Ecto neural progenitor cell (in vitro differentiated cells): ENCODE measurements around the gene PLXND1.

ENCODE experiments used
- DNase-seq: peaks from one replicate; pipeline ENCODE4 v3.0.0-alpha.2; 2018; ENCODE audit warnings: low spot score

The PLXND1 gene

DNA sequence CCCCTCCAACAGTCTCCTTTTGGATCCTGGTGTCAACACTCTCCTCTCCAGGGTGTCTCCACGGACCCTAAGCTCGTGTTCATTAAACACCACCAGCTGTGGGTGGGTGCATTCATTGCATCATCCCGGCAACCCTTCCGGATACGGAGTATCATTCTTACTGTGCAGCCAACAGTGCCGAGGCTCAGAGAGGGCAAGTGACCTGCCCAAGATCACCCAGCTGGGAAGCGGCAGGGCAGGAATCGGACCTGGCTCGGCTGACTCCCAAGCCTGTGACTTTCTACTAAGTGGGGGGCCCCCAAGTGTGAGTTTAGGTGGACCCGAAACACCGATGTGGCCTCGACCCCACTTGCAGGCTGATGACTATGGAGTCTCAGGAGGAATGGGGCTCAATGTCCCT is 43.1 kb downstream of the PLXND1 start:
- no peak for DNase-seq

DNA sequence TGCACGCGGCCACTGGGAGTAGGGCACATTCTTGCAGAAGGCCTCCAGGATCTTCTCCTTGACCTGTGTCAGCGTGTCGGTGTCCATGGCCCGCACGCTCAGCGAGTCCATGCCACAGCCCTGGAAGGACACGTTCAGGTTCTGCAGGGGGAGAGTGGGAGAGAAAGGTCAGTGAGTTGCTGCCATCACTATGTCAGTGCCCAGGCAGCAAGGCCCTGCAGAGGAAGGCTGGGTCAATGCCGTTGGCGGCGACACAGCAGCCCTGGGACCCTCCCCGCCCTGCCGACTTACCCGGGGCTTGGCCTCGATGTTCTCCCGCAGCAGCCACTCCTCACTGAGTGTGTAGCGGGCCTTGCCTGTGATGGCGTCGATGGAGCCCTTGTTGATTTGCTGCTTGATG is 43.7 kb downstream of the PLXND1 start:
- DNase-seq: no peak

DNA sequence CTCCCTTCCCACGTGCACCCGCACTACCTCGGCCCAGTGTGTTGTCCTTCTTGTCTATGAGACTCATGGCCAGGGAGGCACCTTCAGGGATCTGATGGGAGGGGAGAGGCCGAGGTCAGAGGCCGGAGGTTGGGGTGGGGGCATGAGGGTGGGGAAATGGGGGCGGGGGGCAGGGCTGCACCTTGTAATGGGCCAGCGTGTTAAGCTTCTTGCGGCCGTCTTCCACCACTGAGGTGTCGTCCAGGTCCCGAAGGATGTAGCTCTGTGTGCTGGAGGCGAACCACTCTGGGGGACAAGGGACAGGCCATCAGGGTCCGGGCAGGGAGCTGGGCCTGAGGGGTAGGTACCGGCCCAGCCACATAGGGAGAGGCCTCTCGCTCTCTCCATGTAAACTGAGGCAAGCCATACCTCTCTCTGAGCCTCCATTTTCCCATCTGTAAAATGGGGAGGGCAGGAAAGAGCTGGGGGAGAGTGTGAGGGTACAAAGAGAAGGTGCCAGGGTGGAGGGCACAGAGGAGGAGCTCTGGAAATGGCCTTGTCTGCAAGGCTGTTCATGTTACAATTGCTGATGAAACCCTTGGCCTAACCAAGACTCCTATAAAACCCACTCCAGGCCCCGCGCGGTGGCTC is 44.7 kb downstream of the PLXND1 start:
- DNase-seq: no peak

DNA sequence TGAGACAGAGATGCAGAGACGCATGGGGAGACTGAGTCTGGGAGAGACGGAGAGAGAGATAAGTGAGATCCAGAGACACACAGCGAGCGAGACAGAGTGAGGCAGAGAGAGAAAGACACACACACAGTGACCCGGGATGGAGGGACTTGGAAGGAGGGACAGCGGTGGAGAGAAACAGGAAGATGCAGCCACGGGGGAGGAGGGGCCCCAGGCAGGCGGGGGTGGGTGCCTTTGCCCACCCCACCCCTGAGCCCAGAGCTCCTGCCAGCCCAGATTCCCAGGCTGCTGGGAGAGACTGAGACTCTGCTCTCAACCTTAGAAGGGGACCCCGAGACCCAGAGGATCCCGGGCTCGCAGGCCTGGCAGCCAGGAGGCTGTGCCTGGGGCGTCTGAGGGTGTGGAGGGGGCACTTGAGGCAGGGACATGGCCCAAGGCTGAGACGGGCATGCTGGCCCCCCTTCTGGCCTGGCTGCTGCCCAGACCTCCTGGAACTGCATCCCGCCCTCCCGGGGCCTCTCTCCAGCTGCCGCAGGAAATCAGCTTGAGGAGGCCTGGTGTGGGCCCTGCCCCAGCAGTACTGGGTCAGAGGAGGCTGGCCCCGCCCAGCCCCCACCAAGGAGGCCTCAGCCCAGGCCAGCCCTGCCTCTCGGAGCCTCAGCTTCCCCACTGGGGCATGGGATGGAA is 45.4 kb downstream of the PLXND1 start:
- no peak for DNase-seq

DNA sequence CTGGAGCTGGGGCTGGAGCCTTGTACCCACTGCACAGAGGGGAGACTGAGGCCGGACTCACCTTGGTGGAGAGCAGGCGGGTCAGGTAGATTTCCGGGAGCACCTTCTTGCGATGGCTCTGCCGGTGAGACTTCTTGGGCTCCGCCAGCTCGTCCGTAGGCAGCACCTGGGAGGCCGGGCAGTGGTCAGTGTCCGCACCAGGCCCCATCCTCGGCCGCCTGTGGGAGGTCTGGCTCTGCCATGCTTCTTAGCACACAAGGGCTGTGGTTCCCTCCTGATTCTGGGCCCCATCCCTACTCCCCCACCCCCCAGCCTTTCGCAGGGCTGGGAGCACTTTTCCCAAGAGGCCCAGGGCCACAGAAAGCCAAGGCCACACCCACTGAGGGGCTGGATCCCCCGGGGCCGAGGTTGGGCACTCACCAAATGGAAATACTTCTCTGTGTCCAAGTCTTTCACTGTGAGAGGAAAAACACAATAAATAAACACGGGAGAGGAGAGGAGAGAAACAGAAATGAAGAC is 46.1 kb downstream of the PLXND1 start:
- no peak for DNase-seq

DNA sequence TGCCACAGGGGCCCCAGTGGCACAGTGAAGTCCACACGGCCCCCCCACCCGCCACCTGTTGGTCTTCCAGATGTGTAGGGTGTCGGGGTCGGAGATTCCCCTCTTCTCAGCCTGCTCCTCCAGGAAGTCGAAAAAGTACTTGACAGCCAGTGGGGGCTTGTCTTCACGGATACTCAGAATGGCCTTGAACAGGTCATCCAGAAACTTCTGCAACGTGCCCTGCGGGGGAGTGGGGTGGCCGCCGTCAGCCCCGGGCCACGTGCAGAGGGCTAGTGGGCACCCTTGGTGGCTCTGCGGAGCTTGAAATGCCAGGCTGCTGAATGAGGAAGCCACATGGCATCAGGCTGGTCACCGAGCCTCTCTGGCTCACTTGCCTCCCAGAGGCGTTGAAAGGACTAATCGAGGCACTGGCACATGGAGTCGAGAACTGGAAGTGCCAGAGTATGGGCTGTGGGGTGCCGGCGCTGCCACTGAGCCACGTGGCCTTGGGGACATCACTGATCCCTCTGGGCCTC is 46.9 kb downstream of the PLXND1 start:
- DNase-seq: no peak

DNA sequence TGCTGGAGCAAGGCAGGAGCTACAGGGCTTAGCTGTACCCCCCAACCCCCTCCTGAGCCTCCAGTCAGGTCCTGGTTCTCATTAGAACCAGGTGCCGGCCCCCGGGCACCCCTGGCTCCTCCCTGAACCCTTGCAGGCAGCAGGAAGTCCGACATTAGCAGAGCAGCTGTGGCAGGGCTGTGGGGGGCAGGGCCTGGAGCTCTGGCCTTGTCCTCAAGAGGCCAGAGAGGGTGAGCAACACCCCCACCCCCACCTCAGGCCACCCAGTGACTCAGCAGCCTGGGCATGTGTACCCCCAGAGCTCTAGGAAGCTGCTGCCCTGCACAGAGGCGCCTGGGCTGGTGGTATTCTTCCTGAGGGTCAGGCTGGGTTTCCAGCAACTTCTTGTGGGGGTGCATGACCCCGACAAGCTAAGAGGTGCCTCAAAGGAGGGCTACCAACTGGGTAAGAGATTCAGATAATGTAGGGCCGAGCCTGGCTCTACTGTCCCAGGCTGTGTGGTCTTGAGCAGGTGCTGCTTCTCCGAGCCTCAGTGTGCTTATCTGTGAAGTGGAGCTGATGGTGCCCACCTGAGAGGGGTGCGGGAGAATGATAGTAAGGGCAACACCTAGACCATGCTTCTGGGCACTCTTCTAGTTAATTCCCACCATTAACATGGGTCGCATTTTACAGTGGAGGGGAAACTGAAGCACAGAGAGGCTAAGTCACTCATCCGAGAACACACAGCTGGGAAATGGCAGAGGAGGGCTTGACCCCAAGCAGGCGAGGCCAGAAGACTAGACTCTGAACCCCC is 47.5 kb downstream of the PLXND1 start:
- no peak for DNase-seq

DNA sequence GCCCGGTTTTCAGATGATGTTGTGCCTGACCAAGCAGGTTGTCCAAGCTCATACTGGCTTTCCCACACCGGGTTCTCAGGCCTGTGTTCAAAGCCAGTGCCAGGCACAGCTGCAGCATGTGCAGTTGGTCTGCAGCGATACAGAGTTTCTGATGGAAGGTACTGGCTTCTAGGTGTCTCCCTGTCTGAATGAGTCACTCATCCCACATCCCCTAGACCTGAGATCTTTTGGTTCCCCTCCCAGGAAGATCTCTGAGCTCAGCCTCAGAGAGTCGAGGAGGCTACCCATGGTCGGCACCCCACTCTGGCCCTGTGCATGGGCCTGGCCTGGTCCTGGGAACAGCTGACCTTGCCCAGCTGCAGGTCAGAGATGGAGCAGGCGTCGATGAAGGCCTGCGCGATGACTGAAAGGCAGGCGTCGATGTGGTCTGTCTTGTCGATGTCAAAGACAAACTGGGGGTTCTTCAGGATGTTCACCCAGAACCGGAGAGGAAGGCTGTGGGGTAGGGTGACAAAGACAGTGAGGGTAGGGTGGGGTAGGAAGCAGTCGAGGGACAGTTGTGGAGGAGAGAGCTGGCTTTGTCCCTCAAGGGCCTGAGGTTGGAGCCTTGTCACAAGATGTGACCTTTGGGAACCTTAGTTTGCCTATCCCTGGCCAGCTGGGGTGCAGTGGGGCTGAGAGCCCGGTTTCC is 48.2 kb downstream of the PLXND1 start:
- DNase-seq: no peak

DNA sequence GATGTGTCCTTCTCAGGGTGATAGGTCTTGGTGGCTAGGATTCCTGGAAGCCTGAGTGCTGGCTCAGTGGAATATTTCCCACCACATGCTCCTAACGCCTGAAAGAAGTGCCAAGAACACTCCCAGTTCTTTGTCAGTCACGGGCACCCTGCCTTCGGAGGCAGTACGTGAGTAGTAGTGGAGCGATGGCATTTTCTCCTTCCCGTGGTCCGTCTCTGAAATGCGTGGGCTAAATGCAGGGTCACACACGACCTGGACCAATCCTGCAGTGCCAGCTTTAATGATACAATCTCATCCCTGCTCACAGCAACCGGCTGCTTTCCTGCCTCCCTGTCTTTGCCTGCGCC is 49.0 kb downstream of the PLXND1 start:
- DNase-seq: no peak

DNA sequence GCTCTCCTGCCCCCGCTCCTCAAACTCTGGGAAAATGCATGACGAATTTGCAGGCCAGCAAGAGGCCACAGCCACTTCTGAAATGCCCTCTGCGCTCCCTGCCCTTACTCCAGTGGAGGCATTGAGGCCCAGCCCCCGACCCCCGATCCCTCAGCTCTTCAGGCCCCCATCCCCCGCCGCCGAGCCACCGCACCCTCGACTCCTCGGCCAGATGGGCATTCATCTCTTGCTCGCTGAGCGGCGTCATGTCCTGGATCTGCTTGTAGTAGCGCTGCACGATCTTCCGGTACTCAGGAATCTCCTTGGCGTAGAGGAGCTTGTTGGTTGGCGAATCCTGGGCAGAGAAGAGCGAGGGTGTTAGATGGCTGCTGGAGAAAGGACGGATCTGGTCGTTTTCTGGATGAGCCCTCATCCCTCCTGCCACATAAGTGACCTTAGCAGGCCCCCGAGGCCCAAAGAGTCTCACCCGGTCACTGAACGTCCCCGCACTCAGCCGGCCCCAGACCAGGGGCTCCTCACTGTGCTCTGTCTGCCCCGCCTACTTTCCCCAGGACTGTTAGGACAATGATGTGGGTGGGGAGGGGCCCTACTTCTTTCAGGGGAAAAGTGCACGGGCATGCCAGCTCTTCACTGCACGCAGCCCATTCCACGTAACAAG is 49.5 kb downstream of the PLXND1 start:
- DNase-seq: no peak

DNA sequence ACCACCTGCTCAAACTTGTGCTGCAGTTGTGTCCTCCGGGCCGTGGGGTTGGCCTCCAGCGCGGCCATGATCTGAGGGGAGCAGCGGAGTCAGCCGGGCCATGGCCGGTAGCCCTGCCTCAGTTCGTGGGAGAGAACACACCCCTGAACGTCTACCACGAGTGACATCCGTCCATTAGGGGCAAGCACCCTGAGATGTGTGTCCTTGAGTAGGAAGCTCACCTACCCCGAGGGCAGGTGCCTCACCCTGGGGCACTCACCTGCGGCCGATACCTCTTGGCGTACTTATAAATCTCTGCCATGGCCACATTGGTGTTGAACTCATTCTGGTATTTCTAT is 50.1 kb downstream of the PLXND1 start:
- DNase-seq: no peak

DNA sequence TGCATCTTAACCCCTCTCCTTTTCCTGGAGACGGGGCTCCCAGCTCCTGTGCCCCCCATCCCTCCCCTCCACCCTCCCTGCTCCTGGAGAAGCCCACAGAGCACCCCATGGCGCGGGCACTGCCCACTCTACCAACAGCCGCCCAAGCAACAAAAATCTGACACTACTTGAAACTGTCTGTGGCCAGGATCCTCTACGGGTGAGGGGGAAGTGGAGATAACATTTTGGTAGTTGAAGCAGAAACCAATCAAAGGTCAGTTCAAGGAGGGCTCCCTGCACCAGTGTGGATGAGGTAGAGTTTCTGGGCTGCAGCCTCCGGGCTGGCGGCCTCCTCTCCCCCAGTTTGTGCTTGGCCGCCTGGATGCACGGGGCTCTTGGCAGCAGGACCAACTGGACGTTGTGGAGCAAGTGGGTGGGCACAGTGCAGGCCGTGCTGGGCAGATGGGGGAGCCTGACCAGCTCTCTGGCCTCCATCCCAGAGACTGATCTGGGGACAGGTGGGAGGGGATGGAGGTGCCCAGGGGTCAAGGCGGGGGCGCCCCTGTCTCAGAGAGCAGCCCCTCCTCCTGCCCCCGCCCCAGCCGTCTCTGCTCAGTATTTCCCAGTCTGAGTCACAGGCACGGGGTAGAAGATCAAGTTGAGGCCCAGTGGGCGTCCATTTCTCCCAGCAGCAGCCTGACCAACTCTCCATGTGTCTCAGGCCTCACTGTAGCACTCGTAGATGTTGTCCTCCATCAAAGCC is 50.7 kb downstream of the PLXND1 start:
- DNase-seq: no peak

DNA sequence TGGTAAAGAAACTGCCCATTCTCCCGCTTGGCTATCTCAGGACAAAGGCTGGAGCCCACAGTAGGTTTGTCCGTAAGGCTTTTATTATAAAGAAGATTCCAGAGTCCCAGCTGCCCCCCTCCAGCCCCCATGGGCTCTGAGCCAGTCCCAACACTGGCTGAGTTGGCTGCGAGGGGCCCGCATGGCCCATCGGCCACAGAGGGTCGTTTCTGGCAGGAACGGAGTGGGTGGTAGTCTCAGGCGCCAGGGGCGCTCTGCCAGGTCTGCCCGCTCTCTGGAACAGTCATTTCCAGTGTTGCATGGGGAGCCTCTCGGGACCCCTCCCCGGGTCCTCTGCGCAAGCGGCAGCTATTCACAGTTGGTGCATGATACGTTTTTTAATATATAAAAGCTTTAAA is 51.3 kb downstream of the PLXND1 start:
- no peak for DNase-seq

DNA sequence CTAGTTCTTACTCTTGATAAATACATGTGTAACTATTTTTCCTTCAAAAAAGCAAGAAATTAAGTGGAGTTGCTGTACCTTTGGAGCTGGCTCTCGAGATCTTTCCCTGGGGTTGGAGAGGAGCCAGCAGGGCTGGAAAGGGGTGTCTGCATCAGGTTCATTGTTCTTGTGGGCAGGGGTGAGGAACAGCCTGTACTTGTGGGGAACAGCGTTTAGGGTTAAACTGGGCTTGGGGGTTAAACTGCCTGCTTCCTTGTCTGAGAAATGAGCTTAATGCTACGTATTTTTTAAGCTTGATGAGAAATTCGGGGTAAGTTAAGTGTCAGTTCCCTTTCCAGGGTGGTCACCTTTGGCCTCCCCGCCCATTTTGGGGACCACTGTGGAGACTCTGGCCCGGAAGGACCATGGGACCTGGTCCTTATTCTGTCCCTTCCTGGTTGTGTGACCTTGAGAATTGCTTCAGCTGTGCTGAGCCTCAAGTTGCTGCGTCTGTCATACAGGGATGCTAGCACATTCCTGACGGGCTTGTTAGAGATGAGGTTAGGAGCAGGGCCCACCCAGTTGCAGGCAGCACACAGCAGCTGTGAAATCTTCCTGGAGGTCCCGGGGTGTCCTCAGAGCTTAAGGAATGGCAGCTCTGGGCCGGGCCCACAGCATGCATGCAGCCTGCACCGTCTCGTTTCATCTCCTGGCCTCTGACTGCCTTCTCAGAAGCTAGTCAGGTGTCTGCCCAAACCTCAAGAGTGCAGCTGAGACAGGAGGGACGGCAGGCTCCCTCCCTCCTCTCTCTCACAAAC is 51.9 kb downstream of the PLXND1 start:
- no peak for DNase-seq

DNA sequence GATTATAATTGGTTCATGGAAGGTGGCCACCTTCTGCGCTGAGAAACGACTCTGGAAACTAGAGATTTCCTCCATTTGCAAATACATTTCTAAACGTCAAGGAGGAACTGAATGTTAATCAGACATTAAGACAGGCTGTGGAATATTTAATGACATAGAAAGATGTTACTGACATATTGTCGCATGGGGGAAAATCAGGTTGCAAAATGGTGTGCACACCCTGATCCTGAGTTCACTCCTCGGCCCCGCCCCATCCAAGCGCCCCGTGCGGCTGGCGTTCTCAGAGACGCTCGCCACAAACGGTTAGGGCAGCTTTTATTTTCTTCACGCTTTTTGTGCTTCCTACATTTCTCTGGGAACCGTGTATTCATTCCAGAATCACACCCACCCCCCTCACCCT is 52.8 kb downstream of the PLXND1 start:
- no peak for DNase-seq

DNA sequence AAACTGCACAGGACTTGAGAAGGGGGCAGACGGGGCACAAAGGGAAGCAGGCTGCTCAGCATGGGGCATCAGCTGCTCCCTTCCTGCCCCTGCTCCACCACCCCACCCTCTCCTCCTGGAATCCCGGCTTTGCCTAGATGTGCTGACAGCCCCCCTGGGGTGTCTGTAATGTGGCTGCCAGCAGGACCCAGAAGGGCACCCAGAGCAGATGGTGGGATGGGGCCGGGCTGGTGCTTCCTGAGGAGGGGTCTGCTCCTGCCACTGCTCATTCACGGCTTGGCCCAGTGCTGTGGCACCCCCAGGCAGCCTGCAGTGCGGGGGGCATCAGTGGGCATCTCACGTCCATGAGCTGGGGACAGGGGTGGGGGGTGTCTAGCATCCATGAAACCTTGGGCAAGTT is 53.3 kb downstream of the PLXND1 start:
- DNase-seq: no peak

DNA sequence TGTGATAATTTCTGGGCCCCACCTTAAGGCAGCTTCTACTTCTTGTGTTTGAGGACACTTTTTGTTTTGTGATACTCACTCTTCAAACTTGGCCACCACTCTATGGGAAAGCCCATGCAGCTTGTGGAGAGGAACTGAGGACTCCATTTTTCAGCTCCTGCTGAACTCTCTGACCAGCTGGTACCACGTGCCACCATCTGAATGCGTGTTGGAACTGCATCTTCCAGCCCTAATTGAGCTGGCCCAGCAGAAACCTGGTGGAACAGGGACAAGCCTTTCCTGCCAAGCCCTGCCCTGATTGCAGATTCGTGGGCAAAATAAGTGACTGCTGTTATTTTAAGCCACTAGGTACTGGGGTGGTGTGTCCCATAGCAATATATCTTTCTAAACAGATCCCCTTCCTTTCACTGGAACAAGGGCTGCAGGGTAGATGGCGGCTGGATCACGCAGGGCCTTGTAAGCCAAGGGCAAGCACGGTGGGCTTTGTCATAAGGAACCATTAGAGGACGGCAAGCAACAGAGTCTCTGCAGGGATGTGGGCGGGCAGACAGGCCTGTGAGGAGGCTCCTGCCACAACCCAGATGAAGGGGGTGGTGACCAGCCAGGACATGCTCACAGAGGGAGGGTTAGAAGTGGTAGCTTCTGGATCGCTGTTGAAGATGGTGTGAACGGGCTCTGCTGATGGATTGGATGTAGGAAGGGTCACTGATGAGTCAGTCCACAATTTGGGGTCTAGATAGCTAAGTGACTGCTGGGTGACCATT is 54.0 kb downstream of the PLXND1 start:
- no peak for DNase-seq

DNA sequence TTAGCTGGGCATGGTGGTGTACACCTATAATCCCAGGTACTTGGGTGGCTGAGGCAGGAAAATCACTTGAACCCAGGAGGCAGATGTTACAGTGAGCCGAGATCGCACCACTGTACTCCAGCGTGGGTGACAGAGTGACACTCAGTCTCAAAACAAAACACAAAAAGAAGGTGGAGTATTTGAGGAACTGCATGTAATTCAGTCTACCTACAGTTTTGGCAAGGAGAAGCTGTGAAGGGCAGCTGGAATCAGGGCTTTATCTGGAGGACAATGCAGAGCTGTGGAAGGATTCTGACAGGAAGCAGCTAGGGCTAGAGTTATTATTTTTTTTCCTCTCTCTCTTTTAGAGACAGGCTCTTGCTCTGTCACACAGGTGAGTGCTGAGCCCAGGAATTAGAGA is 56.7 kb downstream of the PLXND1 start:
- DNase-seq: no peak

DNA sequence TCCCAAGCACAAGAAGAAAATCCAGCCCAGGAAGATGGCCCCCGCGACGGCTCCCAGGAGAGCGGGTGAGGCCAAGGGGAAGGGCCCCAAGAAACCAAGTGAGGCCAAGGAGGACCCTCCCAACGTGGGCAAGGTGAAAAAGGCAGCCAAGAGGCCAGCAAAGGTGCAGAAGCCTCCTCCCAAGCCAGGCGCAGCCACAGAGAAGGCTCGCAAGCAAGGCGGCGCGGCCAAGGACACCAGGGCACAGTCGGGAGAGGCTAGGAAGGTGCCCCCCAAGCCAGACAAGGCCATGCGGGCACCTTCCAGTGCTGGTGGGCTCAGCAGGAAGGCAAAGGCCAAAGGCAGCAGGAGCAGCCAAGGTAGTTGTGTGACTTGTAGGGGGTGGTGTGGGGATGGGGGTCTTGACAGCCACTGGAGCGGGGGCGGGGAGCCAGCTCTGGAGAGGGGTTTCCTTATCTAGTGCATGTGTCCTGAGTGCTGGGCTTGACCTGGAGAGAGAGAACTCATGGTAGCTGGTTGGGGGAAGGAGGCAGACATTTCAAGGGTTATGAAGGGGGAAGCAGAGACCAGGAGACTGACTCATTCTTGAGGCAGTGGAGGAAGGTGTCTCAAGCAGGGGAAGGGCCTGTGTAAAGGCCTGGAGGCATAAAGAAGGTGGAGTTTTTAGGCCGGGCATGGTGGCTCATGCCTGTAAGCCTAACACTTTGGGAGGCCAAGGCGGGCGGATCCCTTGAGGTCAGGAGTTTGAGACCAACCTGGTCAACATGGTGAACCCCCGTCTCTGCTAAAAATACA is 57.3 kb downstream of the PLXND1 start:
- no peak for DNase-seq
